ENCODE results near the gene GPR151.
"Not testable (repeated sequence)": the region's sequence is repeated elsewhere in the genome, so short reads cannot be mapped to it uniquely, and the experiment has no call there.

The GPR151 gene

DNA sequence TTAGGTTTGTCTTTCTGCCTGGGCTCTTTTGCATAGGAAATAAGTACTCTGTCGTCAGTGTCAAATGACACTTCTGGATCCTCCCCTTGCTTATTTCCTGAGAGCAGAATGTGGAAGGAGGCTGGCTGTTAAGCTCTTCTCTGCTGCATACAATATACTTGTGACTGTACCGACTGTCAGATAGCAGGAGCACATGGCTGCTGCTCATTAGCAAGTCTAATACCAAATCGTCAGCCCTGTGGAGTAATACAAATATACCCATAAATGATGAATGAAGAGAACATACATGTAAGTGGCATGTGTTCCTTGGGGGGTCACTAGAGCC lies at the start of gene GPR151:
Gene GPR151, minus strand, starts transcription at position 40 of the 325 bp plus-strand sequence. CDS start 77 bp downstream, outside the sequence.
- no peak for DNase-seq (ENCODE audit: low spot score)

DNA sequence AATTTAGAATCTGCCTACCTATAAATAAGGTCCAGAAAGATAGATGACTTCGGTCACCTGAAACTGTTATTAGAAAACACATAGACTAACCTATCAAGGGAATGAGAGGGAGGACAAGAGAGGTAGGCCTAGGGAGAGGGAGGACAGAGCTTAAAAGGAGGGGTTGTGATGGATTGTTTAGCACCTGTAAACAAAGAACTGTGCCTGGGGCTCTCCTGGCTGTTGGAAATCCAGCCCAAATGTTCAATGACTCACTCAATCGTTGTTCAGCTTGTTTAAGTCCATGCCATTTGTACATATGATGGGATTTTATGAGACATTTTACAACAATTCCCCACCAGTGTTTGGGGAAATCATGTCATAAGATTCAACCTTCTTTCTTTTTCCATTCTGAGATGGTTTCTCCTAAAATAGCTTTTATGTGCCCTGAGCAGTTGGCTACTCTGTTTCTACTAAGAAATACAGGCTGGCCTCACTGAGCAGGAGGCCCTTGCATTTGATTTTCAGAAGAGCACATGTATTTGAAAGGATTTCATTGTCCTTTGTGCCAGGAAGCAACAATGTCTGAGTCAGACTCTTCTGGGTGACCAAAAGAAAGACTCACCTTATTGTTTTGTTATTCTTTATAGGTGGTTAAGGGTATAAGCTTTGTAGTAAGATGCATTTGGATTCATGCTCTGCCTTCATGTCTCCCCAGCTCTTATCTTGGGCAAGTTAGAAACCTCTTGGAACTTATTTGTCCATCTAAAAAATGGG lies 48.2 kb upstream of the GPR151 start:
- DNase-seq (ENCODE audit: low spot score): peak; percentile 19

DNA sequence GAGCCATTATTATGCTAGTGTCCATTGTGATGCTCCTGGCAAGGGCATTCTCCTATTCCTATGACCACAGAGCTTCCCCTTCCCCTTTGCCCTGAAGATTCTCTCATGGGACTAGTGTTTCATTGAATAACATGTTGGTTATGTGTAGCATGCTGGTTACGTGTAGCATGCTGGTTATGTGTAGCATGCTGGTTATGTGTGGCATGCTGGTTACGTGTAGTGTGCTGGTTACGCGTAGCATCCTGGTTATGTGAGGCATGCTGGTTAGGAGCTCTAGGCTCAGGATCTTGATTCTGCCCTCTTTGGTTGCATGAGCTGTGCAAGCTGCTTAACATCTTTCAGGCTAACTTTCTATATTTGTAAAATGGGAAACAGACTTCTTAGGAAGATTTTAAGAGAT lies 46.5 kb upstream of the GPR151 start:
- no peak for DNase-seq (ENCODE audit: low spot score)

DNA sequence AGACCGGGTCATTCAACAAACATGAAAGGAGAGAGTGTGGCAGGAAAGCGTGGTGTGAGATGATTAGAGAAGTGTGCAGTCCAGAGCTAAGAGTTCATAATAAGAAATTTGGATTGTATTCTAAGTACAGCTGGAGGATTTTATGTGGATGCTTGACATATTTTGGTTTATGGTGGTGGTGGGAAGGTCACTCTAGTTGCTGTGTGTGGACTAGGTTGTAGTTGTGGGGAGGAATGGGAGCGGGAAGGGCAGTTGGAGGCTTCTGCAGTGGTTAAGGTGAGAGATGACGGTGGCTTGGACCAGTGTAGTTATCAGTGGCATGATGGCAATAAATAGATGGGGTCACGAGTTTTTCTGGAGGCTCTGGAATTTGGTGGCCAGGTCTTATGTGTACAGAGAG lies 45.7 kb upstream of the GPR151 start:
- DNase-seq (ENCODE audit: low spot score): no peak

DNA sequence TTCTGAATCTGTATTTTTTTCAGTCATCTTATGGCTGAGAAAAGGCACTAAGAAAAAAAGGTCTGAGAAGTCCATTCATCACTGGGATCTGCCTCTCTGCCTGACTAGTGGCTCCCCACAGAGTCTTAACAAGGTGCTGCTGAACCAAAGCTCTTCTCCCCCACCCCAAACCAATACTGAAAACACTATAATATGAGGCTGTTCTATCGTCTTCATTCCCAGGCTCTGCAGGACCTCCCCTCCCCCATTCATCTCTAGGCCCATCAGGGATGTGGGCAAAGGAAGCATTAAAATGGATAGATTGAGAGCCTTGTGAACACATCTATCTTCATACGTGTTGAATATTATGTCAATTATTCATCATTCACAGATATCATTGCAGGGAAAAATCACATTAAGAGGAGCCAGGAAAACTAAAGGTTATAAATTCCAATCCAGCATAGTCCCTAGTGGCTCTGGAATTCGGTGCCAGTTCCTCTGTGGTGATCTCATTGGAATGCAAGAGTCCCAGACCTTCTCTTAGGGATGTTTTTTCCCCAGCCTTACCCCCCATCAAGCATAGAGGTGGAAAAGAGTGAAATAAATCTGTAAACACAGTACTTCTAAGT lies 44.3 kb upstream of the GPR151 start:
- no peak for DNase-seq (ENCODE audit: low spot score)

DNA sequence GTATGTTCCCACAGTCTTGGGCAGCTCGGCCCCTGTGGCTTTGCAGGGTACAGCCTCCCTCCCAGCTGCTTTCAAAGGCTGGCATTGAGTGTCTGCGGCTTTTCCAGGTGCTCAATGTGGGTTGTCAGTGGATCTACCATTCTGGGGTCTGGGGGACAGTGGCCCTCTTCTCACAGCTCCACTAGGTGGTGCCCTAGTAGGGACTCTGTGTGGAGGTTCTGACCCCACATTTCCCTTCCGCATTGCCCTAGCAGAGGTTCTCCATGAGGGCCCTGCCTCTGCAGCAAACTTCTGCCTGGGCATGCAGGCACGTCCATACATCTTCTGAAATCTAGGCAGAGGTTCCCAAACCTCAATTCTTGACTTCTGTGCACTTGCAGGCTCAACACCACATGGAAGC lies 40.9 kb upstream of the GPR151 start:
- not testable (repeated sequence) for DNase-seq (ENCODE audit: low spot score)

DNA sequence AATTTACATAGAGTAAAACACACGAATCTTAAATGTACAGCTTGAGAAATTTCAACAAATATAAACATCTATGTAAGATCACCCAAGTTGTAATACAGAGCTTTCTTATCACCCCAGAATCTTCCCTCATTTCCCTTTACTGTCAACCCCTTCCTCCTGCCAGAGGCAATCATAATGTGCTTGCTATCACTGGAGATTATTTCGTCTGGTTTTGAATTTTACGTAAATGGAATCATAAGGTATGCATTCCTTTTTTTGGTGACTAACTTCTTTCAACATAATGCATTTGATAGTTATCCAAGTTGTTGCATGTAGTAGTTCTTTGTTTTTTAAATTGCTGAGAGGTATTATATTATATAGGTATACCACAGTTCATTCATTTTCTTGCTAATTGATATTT lies 37.5 kb upstream of the GPR151 start:
- no peak for DNase-seq (ENCODE audit: low spot score)

DNA sequence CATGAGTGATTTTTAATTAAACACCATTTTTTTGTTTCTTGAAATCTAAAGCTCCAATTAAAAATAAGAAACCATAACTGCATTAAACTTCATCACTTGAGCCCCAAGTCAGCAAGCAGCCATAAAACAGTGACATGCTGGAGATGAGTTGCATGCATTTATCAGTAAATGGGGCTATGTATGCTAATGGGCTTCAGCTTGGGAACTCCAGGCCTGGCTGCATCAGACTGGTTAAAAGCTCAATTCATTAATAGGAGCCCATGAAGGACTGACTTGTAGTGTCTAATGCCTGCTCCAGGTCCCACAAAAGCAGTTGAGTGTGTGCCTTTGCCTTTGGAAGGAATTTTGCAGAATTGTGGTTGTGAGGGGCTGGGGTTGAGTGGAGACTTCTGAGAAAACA lies 33.6 kb upstream of the GPR151 start:
- DNase-seq (ENCODE audit: low spot score): no peak

DNA sequence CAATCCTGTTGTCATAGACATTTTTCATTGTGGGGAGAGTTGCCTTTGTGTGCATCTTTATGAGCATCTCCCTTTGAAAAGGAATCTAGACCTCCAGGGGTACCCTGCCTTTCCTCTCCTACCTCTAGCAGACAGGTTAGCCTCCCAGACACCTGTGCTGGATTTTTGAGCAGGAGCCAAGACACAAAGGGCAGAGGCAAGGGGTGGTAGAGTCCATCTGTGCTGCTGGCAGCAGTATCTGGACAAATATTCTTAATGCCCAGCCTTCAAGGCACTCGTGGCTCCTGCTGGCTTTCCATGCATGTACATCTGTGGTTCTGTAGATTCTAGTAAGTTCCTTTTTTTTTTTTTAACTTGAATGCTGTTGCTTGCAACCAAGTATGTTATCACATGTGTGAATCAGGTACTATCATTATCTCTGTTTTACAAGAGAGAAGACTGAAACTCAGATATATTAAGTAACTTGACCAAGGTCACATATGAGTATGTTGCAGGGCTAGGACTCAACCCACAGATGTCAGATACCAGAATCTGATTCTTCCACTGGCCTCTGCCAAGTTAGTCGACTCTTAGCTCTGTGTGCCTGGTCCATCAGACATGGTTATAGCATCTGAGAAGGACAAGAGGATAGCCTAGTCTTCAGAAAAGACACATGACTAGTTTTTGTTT lies 32.9 kb upstream of the GPR151 start:
- no peak for DNase-seq (ENCODE audit: low spot score)

DNA sequence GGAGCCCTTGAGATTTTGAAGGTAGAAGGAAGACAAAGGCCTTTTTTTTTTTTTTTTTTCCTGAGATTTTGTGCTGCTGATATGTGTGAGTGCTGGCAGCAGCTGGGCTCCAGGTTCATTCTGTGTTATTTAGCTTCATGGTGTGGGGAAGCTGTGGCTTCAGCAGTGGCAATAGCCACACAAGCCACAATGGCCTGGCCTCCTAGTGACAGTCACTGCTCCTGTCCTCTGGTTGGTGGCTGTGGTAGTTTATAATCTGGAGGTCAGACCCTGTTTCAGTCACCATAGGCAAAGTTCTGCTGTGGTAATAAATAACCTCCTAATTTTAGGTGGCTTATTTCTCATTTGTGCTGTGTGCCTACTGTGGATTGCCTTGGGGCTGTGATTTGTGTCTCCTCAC lies 28.2 kb upstream of the GPR151 start:
- no peak for DNase-seq (ENCODE audit: low spot score)

DNA sequence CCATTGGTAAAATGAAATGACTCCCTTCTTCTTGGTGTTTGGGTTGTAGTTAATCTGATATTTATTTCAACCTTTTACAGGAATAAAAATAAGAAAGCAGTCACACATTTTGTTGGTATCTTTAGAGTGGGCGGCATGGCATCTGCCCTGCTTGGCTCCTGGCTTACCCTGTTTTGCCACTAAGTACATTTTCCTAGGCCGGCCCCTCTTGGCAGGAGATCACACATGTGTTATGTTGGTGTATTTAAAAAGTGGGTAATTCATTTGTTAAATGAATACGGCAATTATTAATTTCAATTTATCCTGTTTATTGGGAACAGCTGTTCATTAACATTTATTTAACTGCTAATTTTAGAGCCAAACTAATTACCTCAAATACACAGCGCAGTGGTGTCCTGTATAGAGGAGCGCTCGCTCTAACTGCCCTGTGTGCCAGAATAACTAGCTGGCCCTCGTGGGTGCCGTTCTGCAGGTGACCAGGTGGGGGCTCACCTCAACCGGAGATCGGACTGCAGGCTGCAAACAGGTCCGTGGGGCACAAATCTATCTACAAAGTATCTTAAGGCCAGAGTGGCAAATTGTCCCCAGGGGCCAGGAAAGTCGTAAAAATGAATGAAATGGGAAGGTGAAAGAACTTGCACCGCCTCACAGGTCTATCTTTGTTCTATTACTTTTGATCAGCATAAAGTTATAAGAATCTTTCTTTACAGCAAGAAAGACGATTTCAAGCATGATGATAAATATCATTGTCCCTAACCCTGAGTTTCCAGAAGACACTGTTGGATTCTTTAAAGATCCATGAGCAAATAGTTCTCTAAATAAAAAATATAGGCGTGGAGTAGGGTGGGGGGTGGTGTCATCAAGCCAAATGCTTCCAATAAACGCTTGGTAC lies 26.2 kb upstream of the GPR151 start:
- DNase-seq (ENCODE audit: low spot score): peak; percentile 42

DNA sequence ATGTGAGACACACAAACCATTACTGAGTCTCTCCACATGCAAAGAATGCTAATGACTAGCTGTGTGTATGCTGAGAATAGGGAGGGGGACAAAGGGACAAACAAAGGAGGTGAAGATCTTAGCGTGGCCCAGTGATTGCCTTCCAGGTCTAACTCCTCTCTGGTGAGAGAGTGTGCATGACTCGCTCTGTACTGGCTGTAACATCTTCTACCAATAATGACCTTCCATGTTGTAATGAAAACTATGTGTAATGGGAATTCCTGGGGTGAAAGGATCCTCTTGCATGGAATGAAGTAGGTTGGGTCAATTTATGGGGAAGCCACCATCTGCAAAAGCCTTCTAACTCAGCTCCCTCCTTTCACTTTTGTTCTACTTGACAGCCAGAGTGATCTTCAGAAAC lies 24.4 kb upstream of the GPR151 start:
- no peak for DNase-seq (ENCODE audit: low spot score)

DNA sequence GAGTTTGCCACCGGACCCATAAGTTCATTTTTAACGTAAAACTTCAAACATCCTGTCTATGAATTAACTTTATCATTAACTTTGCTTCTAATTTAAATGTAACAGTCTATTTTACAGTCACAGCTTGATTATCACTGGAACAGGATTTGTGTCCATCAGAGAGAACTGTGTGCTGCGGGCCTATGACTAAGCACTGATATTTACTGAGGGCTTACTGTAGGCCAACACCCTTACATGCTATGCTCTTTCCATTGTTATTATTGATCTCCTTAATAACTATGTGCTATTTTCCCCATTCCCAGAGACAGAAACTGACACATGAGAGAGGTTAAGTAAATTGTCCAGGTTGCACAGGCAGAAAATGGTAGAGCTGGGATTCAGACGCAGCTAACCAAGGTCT lies 24.0 kb upstream of the GPR151 start:
- DNase-seq (ENCODE audit: low spot score): no peak

DNA sequence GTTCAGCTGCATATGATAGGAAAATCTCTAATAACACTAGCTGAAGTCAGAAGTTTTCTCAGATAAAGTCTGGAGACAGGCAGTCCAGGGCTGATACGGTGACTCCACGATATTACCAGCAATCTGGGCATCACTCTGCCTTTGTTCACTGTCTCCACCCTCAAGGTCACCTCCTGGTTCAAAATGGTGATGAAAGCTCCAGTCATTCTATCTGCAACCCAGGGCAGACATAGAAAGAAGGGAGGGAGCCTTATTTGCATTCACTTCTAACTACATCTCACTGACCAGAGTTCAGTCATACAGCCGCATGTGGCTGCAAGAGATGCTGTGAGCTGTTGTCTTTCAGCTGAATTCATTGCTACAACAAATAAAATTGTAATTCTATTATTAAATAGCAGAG lies 22.4 kb upstream of the GPR151 start:
- DNase-seq (ENCODE audit: low spot score): no peak

DNA sequence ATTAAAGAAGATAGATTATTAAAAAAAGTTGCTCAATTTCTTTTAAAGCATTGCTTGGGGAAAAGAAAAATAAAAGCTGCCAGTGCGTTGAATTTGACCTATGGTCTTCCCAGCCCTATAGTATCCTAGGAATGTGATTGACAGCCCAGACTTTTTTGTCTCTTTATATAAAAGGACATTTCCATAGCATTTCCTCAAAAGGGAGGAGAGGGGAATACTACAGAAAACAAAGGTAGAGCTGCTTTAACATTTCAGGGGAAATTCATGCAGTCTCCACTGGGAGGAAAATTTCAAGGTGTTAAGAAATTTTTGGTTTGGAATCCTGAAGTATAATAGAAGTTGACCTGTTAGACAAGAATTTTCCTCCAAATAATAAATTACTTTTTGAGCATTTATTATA lies 17.9 kb upstream of the GPR151 start:
- DNase-seq (ENCODE audit: low spot score): no peak

DNA sequence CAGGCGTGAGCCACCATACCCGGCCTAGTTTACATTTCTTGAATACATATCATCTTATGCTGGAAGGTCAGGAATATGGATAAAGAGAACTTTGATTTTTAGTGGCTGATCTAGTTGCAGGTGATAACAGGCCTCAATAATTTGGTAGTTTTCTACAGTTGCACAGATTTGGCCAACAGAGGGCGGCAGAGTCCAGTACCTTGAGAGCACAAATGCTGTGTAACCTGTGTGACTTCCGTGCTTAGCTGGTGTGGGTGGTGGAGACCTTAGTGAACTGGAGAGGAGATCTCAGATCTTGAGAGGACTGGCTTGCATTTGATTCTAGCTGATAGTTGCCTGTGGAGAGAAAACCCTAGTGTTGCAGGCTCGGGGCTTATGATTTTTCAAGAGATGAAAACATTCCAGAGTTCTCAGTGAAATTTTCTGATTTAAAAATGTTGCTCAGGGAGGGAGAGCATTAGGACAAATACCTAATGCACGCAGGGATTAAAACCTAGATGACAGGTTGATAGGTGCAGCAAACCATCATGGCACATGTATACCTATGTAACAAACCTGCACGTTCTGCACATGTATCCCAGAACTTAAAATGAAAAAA lies 17.4 kb upstream of the GPR151 start:
- DNase-seq (ENCODE audit: low spot score): peak; percentile 32

DNA sequence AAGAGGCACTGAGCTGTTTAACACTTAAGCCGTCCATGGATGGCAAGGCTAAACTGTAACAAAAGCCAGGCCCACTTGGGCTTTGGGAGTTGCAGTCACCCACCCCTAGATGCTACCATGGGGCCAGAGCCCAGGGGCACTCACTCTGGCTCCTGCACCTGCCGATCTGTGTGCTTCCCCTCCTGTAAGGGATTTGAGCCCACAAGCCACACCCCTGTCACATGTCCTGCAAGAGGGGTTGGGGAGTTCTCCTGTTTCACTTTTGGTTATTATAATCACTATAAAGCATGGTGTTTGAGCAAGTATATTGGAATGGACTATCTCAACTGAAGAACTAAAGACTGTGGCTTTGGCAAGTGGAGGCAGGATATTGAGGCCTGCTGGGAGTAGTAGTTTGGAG lies 14.0 kb upstream of the GPR151 start:
- no peak for DNase-seq (ENCODE audit: low spot score)

DNA sequence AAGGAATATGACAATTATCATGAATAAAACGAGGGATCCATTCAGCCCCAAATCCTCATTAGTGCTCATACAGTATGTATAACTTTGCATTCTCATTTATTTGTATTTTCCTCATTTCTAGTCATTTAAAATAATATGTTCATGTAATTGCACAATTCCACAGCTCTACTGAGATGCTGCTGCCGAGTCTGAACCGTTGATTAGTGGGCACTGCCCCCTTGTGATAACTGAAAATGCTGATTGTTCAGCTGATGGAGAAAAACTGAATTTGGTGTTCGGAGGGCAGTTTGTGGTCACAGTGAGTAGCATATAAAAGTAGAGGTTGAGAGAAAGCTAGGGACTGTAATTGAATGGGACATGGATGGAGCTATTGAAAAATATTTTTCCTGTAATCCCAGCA lies 12.2 kb upstream of the GPR151 start:
- no peak for DNase-seq (ENCODE audit: low spot score)

DNA sequence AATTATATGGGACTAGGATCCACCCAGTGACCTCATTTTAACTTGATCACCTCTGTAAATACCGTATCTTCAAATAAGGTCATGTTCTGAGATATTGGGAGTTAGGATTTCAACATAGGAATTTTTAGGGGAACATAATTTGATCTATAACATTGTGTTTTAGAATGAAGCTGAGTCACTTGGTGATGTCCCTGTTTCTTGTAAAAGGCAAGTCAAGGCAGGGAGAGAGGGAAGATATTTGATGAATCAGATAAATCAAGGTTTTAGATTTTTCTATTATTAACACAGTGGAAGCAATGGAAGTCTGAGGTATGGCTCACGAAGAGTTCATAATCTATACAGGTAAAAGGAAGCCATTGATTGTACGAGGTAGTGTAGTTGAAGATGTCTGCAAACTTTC lies 11.8 kb upstream of the GPR151 start:
- DNase-seq (ENCODE audit: low spot score): no peak

DNA sequence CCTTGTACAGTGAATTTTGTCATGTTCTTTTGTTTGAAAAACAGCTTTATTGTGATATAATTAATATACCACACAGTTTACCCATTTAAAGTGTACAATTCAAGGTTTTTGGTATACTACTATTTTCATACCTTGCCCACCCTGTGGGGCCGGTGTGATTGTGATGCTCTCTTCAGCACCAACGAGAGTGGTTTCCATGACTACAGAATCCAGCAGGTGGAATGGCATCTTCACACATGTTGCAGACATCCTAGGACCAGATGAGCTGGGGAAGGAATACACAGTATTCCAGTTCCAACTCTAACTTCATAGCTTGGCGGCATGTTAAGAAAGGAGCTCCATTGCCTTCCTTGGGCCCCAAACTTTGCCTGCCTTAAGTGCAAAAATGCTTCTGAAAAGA lies 7.7 kb upstream of the GPR151 start:
- no peak for DNase-seq (ENCODE audit: low spot score)

DNA sequence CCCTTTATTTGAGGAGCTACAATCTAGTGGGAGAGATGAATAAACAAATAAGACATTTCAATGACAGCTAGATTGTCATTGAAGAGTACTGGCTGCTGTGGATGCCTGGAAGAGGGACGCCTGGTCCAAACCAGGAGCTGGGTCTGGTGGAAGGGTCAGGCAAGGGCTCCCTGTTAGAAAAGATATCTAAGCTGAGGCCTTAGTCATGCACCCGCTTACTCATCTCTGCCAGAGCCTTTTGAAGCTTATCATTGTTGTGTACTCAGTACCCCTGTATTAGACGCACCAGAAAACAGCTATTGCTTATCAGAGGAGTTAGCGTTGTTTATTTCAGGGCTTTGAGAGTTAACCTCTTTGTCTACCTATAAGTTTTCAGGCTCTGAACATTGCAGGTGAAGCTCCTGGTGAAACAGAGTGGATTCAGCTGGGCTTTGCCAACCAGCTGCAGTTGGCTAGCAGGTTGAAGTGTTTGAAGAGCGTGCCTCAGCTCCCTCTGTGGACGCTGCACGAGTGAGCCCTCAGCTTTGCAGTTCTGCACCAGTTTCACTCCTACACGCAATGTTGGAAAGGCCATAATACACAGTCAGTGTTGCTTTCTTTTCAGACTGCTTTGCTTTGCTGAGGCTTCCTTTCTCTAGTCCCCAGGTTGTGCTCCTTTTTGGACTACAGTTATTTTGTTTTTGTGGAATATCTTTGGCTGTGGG lies 5.6 kb upstream of the GPR151 start:
- no peak for DNase-seq (ENCODE audit: low spot score)

DNA sequence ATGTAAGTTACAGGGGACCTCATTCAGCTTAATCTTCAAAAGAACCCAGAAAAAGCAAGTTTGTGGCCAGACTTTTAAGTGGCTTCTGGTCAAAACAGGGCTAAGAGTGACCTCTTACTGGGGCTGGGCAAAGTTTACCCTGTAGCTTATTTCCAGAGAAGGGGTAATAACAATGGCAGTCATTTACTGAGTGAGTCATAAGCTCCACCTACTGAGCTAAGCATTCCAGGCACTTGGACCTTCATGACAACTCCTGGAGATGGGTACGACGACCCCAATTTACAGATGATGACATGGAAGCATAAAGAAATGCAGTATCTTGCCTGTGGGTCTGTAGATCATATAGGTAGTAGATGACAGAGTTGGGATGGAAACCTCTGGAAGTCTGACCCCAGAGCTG lies 4.7 kb upstream of the GPR151 start:
- DNase-seq (ENCODE audit: low spot score): peak; percentile 7
